Measurements from ENCODE around the gene CDCA3.

- TF ChIP-seq ATF3 (CRISPR knock-in tag; conservative IDR thresholded peaks at IDR 0.05) = no peak
- TF ChIP-seq CTCF (IDR thresholded peaks at IDR 0.05) = no peak
- TF ChIP-seq TCF7 (CRISPR knock-in tag; IDR thresholded peaks at IDR 0.05; ENCODE audit: low read depth) = no peak
- no peak for TF ChIP-seq ZNF317 (CRISPR knock-in tag; IDR thresholded peaks at IDR 0.05; ENCODE audit: borderline replicate concordance, low read depth)
- TF ChIP-seq IRF2 (CRISPR knock-in tag; IDR thresholded peaks at IDR 0.05; ENCODE audit: borderline replicate concordance, low read depth) = no peak
- no peak for TF ChIP-seq AR (CRISPR knock-in tag; IDR thresholded peaks at IDR 0.05)
- TF ChIP-seq FOXJ3 (CRISPR knock-in tag; IDR thresholded peaks at IDR 0.05; ENCODE audit: borderline replicate concordance) = no peak
- no peak for TF ChIP-seq ZNF512 (CRISPR knock-in tag; IDR thresholded peaks at IDR 0.05; ENCODE audit: borderline replicate concordance)
- no peak for TF ChIP-seq ZBTB43 (CRISPR knock-in tag; IDR thresholded peaks at IDR 0.05)
Measured at GRCh38 chr12:6834873-6835272, 16.2 kb downstream of the CDCA3 start.
